CD4-positive, alpha-beta T cell treated with Interferon alpha-2 for 1 hour (primary cell): Measurements from ENCODE around the gene MARK4.
"Not testable (repeated sequence)": the region's sequence is repeated elsewhere in the genome, so short reads cannot be mapped to it uniquely, and the experiment has no call there.

Experiments
- DNase-seq, 2 donors: peaks; one replicate each; pipeline ENCODE4 v3.0.0-alpha.2; 2020 to 2022

Gene MARK4

DNA sequence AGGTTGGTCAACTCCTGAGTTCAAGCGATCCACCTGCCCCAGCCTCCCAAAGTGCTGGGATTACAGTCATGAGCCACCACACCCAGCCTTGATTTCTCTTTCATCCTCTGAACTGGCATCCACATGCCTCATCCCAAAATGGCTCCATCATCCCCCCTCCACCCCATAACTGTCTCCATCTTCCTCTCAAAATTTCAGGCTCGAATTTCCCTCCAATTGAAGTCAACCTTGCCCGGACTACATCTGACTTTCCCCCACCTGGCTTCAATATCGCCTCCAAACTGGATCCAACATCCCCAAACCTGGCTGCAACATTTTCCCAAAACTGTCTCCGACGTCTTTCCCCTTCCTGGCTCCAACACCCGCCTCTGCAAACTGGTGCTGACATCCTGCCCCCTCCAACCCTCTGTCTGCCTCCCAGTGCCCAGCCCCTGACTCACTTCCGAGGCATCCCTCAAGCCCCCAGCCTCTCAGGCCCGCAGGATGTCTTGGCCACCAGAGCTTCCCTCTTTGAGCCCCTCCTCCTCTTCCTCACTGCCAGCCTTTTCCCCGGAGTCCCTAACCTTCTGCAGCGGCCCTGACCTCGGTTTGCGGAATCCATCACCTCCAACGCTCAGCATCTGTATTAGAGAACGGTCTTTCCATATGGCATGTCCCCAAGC is 6.8 kb upstream of the MARK4 start:
- DNase-seq: no peak

- DNase-seq: no peak
Measured at GRCh38 chr19:45245334-45245787, 5.7 kb upstream of the MARK4 start, which contains the start of gene EXOC3L2. Gene EXOC3L2 (minus strand): TSS chr19:45245407. CDS start chr19:45239045, 6,362 bp downstream.

DNA sequence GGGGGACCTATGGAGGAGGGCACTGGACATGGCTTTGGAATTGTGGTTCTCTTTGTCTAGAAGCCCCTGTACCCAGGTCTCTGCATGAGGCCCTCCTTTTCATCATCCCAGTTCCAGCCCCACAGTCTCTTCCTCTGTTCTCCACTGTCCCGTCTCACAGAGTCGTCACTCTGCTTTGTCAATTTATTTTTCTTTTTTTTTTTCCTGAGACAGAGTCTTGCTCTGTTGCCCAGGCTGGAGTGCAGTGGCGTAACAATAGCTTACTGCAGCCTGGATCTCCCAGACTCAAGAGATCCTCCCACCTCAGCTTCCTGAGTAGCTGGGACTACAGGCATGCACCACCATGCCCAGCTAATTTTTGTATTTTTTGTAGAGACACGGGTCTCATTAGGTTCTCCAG is 5.2 kb upstream of the MARK4 start:
- DNase-seq: no peak

DNA sequence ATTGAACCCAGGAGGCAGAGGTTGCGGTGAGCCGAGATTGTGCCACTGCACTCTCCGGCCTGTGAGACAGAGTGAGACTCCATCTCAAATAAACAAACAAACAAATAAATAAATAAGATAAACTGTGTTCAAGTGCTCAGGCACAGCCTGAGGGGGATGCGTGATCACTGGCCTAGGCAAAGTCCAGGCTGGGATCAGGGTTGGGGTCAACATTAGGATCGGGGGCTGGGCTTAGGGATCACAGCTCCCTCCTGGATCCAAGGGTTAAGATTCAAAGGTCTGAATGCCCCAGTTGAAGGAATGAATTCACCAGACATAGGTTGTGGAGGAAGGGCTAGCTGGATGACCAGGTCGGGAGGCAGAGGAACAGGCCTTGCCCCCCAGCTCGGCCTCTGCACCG is 3.9 kb upstream of the MARK4 start:
- no peak for DNase-seq

DNA sequence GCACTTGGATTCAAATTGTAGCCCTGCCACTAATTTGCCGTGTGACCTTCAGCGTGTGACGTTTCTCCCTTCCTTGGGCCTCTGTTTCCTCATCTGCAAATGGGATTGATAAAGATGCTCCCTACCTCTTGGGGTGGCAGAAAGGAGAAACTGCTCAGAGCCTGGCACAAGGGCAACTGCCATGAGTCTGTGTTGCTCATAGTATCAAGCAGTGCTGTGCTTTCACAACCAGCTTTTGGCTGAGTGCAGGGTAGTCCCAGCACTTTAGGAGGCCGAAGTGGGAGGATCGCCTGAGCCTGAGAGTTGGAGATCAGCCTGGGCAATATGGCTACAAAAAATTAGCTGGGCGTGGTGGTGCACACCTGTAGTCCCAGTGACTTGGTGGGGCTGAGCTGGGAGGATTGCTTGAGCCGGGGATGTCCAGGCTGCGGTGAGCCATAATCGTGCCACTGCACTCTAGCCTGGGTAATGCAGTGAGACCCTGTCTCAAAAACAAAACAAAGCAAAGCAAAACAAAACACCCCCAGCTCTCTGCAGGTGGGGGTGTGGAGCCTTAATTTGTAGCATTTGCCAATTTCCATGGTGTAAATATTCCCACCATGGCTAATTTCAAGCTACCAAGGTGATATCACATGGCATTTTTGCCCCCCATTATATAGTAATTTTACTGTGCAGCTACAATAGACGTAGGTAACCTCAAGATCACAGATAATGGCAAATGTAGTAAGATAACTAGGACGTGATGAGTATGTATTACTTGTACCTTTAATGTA is 1.6 kb upstream of the MARK4 start:
- no peak for DNase-seq

- no peak for DNase-seq
Measured at GRCh38 chr19:45250216-45250831, 747 bp upstream of the MARK4 start.

DNA sequence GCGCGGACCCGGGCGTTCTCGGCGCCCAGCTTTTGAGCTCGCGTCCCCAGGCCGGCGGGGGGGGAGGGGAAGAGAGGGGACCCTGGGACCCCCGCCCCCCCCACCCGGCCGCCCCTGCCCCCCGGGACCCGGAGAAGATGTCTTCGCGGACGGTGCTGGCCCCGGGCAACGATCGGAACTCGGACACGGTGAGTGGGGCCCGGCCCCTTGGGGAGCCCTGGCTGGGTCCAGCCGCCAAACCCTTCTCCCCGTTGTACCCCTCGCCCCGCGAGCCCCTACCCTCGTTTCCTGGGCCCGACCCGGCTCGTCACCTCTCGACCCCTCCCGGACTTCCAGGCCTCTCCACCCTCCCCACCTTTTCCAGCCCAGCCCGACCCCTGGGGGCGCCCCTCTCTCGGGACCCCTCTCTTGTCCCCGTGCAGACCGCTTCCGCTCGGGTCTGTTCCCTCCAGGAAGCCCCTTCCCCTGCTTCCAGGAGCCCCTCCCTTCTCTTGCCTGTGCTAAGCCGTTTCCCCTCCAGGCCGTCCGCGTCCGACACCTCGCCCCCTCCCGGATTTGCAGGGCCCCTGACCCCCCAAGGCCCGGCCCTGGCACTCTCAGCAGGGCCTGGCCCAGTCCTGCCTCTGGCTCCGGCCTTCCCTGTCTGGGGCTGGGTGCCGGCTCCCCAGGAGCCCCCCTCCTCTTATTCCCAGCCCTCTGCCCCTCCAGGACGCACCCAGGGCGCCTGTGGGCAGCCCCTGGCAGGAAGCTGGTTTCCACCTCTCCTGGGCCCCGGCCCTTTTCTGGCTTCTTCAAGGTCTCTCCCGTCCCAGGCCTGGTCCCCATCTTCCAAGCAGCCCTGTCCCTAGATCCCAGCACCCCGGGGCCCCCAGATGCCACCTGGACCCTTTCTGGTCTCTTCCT is 632 bp downstream of the MARK4 start:
- peak in 1 of 2 donors; percentile 20 for DNase-seq

- peak in 1 of 2 donors; percentile 31 for DNase-seq
Measured at GRCh38 chr19:45253396-45254027, 2.4 kb downstream of the MARK4 start.

GRCh38 chr19:45254044-45254531 is 3.0 kb downstream of the MARK4 start:
- peak in 1 of 2 donors; percentile 28 for DNase-seq

GRCh38 chr19:45255611-45256157 is 4.6 kb downstream of the MARK4 start:
- no peak for DNase-seq

- no peak for DNase-seq
Measured at GRCh38 chr19:45256836-45257235, 5.8 kb downstream of the MARK4 start.

GRCh38 chr19:45258862-45259261 is 7.8 kb downstream of the MARK4 start:
- no peak for DNase-seq

DNA sequence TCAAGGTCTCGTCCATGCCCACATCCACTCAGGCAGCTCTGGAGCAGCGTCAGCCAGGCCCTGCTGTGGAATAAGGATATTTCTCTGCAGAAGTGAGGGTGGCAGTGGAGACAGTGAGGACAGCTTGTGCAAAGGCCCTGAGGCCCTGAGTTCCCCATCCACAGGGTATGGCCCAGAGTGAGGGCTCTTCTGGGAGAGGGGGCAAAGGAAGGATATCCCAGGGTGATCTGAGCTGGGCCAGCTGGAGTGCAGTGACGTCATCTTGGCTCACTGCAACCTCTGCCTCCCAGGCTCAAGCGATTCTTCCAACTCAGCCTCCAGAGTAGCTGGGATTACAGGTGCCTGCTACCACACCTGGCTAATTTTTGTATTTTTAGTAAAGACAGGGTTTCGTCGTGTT is 11.5 kb downstream of the MARK4 start:
- no peak for DNase-seq

GRCh38 chr19:45263013-45263412 is 11.9 kb downstream of the MARK4 start:
- no peak for DNase-seq

GRCh38 chr19:45264781-45265317 is 13.8 kb downstream of the MARK4 start:
- DNase-seq: no peak

GRCh38 chr19:45265375-45265774 is 14.3 kb downstream of the MARK4 start:
- DNase-seq: no peak

- DNase-seq: no peak
Measured at GRCh38 chr19:45267296-45267695, 16.2 kb downstream of the MARK4 start.

DNA sequence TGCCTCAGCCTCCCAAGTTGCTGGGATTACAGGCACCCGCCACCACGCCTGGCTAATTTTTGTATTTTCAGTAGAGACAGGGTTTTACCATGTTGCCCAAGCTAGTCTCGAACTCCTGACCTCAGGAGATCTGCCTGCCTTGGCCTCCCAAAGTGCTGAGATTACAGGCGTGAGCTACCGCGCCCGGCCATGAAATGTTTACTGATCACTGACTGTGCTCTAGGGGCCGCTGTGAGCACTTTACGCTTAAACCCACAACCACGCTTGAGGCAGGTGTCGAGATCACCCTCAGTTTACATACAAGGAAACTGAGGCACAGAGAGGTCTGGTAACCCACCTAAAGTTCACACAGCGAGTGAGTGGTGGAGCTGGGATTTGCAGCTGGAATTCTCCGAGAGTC is 18.9 kb downstream of the MARK4 start:
- DNase-seq: not testable (repeated sequence)

GRCh38 chr19:45271098-45271734 is 20.1 kb downstream of the MARK4 start:
- no peak for DNase-seq

GRCh38 chr19:45271735-45272108 is 20.7 kb downstream of the MARK4 start:
- DNase-seq: no peak

- no peak for DNase-seq
Measured at GRCh38 chr19:45273521-45273855, 22.4 kb downstream of the MARK4 start.
